ENCODE data around the gene PER3.

PER3 gene

DNA sequence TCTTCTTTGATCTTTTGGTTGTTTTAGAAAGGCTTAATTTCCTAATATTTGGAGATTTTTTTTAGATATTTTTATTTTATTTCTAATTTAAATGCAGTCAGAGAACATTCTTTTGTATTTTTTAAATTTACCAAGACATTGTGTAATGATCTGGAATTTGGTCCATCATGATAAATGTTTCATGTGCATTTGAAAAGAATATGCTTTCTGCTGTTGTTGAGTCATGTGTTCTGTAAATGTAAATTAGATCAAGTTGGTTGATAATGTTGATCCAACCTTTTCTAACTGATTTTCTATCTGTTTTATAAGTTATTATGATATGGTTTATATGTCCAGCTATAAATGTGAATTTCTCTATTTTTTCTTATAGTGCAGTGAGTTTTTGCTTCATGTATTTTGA lies 48.9 kb downstream of the PER3 start:
- Histone ChIP-seq H3K4me3 (ENCODE audit: extremely low read depth, insufficient read depth, low read length, poor library complexity, severe bottlenecking) (no peak overlapping the region), H3K27ac (ENCODE audit: low read depth, low read length, severe bottlenecking) (no peak overlapping the region), H3K4me1 (ENCODE audit: control insufficient read depth, insufficient read depth, low read length, poor library complexity, severe bottlenecking) (no peaks in the 10 kb centered on the region), H3K36me3 (ENCODE audit: control insufficient read depth, insufficient read depth, low read length) (peaks cover 10% of the 10 kb centered on the region), H3K9me3 (ENCODE audit: control insufficient read depth, low read length) (no peaks in the 10 kb centered on the region)

- H3K36me3 ChIP-seq (ENCODE audit: control insufficient read depth, insufficient read depth, low read length) = peaks cover 17% of the 10 kb centered on the region
- no CpG with 5 or more reads among the region's 2 CpGs for WGBS, 2 experiments (ENCODE audit: insufficient coverage in 2 of 2)
- H3K4me3 ChIP-seq (ENCODE audit: extremely low read depth, insufficient read depth, low read length, poor library complexity, severe bottlenecking) = no peak overlapping the region
These were observed 54.6 kb downstream of the PER3 start for GRCh38 chr1:7838714-7839113.

GRCh38 chr1:7839526-7839925 lies 55.4 kb downstream of the PER3 start:
- no peaks in the 10 kb centered on the region for H3K4me1 ChIP-seq (ENCODE audit: control insufficient read depth, insufficient read depth, low read length, poor library complexity, severe bottlenecking)
- H3K4me3 ChIP-seq (ENCODE audit: extremely low read depth, insufficient read depth, low read length, poor library complexity, severe bottlenecking) = no peak overlapping the region
- peaks cover 13% of the 10 kb centered on the region for H3K9me3 ChIP-seq (ENCODE audit: control insufficient read depth, low read length)
- peaks cover 17% of the 10 kb centered on the region for H3K36me3 ChIP-seq (ENCODE audit: control insufficient read depth, insufficient read depth, low read length)
- 100% methylated on average over 1 to 2 of the region's 3 CpGs for WGBS, 2 experiments (ENCODE audit: insufficient coverage in 2 of 2)
- H3K27ac ChIP-seq (ENCODE audit: low read depth, low read length, severe bottlenecking) = no peak overlapping the region

More at GRCh38 chr1:7838714-7839113, 54.6 kb downstream of the PER3 start:
- no peak overlapping the region for H3K27ac ChIP-seq (ENCODE audit: low read depth, low read length, severe bottlenecking)
- no peaks in the 10 kb centered on the region for H3K4me1 ChIP-seq (ENCODE audit: control insufficient read depth, insufficient read depth, low read length, poor library complexity, severe bottlenecking)
- H3K9me3 ChIP-seq (ENCODE audit: control insufficient read depth, low read length) = peaks cover 13% of the 10 kb centered on the region

- H3K27ac ChIP-seq (ENCODE audit: low read depth, low read length, severe bottlenecking) = no peak overlapping the region
- WGBS, 2 experiments (ENCODE audit: insufficient coverage in 2 of 2) = 100% methylated on average over 2 to 3 of the region's 4 CpGs
- H3K4me3 ChIP-seq (ENCODE audit: extremely low read depth, insufficient read depth, low read length, poor library complexity, severe bottlenecking) = no peak overlapping the region
- peaks cover 3% of the 10 kb centered on the region for H3K4me1 ChIP-seq (ENCODE audit: control insufficient read depth, insufficient read depth, low read length, poor library complexity, severe bottlenecking)
- peaks cover 10% of the 10 kb centered on the region for H3K36me3 ChIP-seq (ENCODE audit: control insufficient read depth, insufficient read depth, low read length)
- peaks cover 13% of the 10 kb centered on the region for H3K9me3 ChIP-seq (ENCODE audit: control insufficient read depth, low read length)
These were observed 58.4 kb downstream of the PER3 start for GRCh38 chr1:7842517-7842916.

- Histone ChIP-seq H3K36me3 (ENCODE audit: control insufficient read depth, insufficient read depth, low read length) (no peaks in the 10 kb centered on the region), H3K27ac (ENCODE audit: low read depth, low read length, severe bottlenecking) (no peak overlapping the region), H3K4me1 (ENCODE audit: control insufficient read depth, insufficient read depth, low read length, poor library complexity, severe bottlenecking) (peaks cover 3% of the 10 kb centered on the region), H3K4me3 (ENCODE audit: extremely low read depth, insufficient read depth, low read length, poor library complexity, severe bottlenecking) (no peak overlapping the region), H3K9me3 (ENCODE audit: control insufficient read depth, low read length) (no peaks in the 10 kb centered on the region)
- WGBS, 2 experiments (ENCODE audit: insufficient coverage in 2 of 2) = 82% methylated on average over 2 of the region's 2 CpGs; no CpG with 5 or more reads in 1 of the 2 experiments
These were observed 61.7 kb downstream of the PER3 start for GRCh38 chr1:7845761-7846160.

DNA sequence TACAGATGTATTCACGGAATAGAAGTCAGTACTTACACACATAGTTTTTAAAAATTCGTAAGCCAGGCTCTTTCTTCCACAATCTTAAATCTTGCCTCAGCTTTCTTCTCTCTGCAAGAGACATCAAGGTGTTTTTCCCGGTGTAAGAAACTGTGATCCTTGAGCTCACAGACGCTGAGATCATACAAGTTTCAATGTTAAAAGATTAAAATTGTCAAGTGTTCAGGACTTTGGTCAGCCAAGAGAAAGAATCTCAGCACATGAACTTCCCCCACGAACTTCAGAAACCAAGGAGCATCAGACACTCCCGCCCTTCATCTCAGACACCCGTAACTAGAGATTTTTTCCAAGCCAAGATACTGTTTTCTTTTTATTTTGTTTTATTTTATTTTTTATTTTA lies 62.6 kb downstream of the PER3 start:
- Histone ChIP-seq H3K36me3 (ENCODE audit: control insufficient read depth, insufficient read depth, low read length) (no peaks in the 10 kb centered on the region), H3K27ac (ENCODE audit: low read depth, low read length, severe bottlenecking) (no peak overlapping the region), H3K9me3 (ENCODE audit: control insufficient read depth, low read length) (no peaks in the 10 kb centered on the region), H3K4me1 (ENCODE audit: control insufficient read depth, insufficient read depth, low read length, poor library complexity, severe bottlenecking) (peaks cover 3% of the 10 kb centered on the region), H3K4me3 (ENCODE audit: extremely low read depth, insufficient read depth, low read length, poor library complexity, severe bottlenecking) (no peak overlapping the region)
- WGBS, 2 experiments (ENCODE audit: insufficient coverage in 2 of 2) = 96 to 100% methylated on average over 3 of the region's 7 CpGs

DNA sequence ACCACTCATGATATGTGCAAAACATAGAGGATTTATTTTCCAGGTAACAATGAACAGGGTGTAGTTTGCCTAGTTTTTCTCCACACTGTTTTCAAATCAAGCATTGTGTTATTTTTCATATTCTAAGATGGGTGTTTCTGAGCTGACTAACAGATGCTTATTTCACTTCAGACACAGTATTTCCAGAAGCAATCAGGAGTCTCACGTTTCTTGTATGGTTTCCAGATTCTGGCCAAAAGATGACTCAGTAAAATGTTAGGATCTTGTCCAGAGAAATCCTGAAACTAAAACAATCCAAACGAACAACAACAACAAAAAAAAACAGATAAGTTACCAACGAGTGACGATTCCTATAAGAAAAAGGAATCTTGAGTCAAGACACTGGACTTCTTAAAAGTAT lies 63.5 kb downstream of the PER3 start:
- Histone ChIP-seq H3K4me3 (ENCODE audit: extremely low read depth, insufficient read depth, low read length, poor library complexity, severe bottlenecking) (no peak overlapping the region), H3K36me3 (ENCODE audit: control insufficient read depth, insufficient read depth, low read length) (no peaks in the 10 kb centered on the region), H3K4me1 (ENCODE audit: control insufficient read depth, insufficient read depth, low read length, poor library complexity, severe bottlenecking) (peaks cover 3% of the 10 kb centered on the region), H3K27ac (ENCODE audit: low read depth, low read length, severe bottlenecking) (no peak overlapping the region), H3K9me3 (ENCODE audit: control insufficient read depth, low read length) (no peaks in the 10 kb centered on the region)
- 87 to 94% methylated on average over 3 of the region's 4 CpGs for WGBS, 2 experiments (ENCODE audit: insufficient coverage in 2 of 2)

DNA sequence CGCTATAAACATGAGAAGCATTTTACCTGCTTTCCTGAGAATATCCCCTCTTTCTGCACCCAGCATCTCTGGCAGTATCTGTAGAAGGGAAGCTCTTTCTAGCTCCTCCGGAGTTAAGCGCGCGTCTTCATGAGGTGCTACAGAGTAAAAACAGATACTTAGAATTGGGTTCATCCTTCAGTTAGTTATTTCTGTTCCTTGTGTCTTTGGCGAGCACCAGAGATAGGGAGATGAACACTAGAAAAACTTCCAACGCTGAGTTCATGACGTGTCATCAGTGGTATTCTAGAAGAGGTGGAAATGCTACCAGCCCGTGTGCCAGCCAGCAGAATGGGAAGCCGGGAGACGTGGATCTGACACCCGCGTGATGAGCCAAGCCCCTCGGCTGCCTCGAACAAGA lies 66.7 kb downstream of the PER3 start:
- H3K9me3 ChIP-seq (ENCODE audit: control insufficient read depth, low read length) = no peaks in the 10 kb centered on the region
- H3K4me1 ChIP-seq (ENCODE audit: control insufficient read depth, insufficient read depth, low read length, poor library complexity, severe bottlenecking) = no peaks in the 10 kb centered on the region
- no peaks in the 10 kb centered on the region for H3K36me3 ChIP-seq (ENCODE audit: control insufficient read depth, insufficient read depth, low read length)
- no peak overlapping the region for H3K4me3 ChIP-seq (ENCODE audit: extremely low read depth, insufficient read depth, low read length, poor library complexity, severe bottlenecking)
- WGBS, 2 experiments (ENCODE audit: insufficient coverage in 2 of 2) = 82 to 92% methylated on average over 8 to 10 of the region's 15 CpGs
- no peak overlapping the region for H3K27ac ChIP-seq (ENCODE audit: low read depth, low read length, severe bottlenecking)

DNA sequence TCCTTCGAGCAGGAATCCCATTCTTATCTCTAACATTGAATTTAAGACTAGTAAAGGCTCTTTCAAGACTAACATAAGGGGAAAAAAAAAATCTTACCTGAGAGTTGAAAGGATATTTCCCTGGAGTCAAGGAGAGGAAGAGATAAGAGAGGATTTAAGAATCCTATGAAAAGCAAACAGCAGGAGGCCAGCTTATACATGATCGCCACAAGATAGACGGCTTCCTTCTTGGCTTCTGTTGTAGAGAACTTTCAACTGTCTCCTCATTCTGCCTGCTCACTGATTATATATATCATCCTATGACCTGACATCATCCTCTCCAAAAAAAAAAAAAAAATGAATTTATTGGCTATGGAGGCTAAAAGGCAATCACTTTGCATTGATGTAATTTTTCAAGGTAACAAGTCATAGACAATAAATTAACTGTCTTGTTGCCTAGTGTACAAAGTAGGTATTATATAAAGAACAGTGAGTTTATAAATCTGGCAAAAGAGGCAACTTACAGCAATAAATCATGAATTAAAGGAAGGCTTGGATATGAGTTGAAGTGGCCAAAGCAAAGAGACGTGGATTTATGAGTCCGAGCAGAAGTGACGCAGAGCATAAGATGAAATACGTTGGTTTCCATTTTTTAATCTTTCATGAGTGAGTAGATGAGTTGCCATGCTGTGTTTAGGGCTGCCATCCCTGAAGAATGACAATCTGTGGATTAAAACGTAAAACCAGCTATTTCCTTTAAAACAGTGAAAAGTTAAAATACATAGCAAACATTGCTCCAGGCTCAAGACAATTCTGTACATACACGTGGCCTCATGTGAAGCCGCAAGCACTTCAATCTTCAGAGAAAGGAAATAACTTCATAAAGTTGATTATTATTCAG lies 69.0 kb downstream of the PER3 start, which contains the start of gene UTS2:
TSS of gene UTS2 (minus strand) at position 262 of the 880 bp plus-strand sequence. CDS start at position 200, 62 bp downstream.
- Histone ChIP-seq H3K36me3 (ENCODE audit: control insufficient read depth, insufficient read depth, low read length) (no peaks in the 10 kb centered on the region), H3K4me1 (ENCODE audit: control insufficient read depth, insufficient read depth, low read length, poor library complexity, severe bottlenecking) (no peaks in the 10 kb centered on the region), H3K4me3 (ENCODE audit: extremely low read depth, insufficient read depth, low read length, poor library complexity, severe bottlenecking) (no peak within 1 kb of the TSS), H3K9me3 (ENCODE audit: control insufficient read depth, low read length) (no peaks in the 10 kb centered on the region), H3K27ac (ENCODE audit: low read depth, low read length, severe bottlenecking) (no peak within 1 kb of the TSS)
- 74 to 76% methylated on average over 4 to 6 of the region's 10 CpGs for WGBS, 2 experiments (ENCODE audit: insufficient coverage in 2 of 2)

- H3K27ac ChIP-seq (ENCODE audit: low read depth, low read length, severe bottlenecking) = no peak overlapping the region
- H3K4me1 ChIP-seq (ENCODE audit: control insufficient read depth, insufficient read depth, low read length, poor library complexity, severe bottlenecking) = no peaks in the 10 kb centered on the region
- 94 to 96% methylated on average over 5 to 7 of the region's 7 CpGs for WGBS, 2 experiments (ENCODE audit: insufficient coverage in 2 of 2)
- no peak overlapping the region for H3K4me3 ChIP-seq (ENCODE audit: extremely low read depth, insufficient read depth, low read length, poor library complexity, severe bottlenecking)
- no peaks in the 10 kb centered on the region for H3K9me3 ChIP-seq (ENCODE audit: control insufficient read depth, low read length)
- no peaks in the 10 kb centered on the region for H3K36me3 ChIP-seq (ENCODE audit: control insufficient read depth, insufficient read depth, low read length)
These were observed 69.6 kb downstream of the PER3 start for GRCh38 chr1:7853684-7854026.

- Histone ChIP-seq H3K36me3 (ENCODE audit: control insufficient read depth, insufficient read depth, low read length) (no peaks in the 10 kb centered on the region), H3K9me3 (ENCODE audit: control insufficient read depth, low read length) (no peaks in the 10 kb centered on the region), H3K27ac (ENCODE audit: low read depth, low read length, severe bottlenecking) (no peak overlapping the region), H3K4me1 (ENCODE audit: control insufficient read depth, insufficient read depth, low read length, poor library complexity, severe bottlenecking) (no peaks in the 10 kb centered on the region), H3K4me3 (ENCODE audit: extremely low read depth, insufficient read depth, low read length, poor library complexity, severe bottlenecking) (no peak overlapping the region)
- WGBS, 2 experiments (ENCODE audit: insufficient coverage in 2 of 2) = 49 to 54% methylated on average over 10 to 14 of the region's 15 CpGs
These were observed 72.3 kb downstream of the PER3 start for GRCh38 chr1:7856345-7856744.
